Measurements from ENCODE around the gene PRM2.

- TF ChIP-seq SP1 (IDR thresholded peaks at IDR 0.05) (no peak), TARDBP (IDR thresholded peaks at IDR 0.05) (no peak), BHLHE40 (IDR thresholded peaks at IDR 0.05; ENCODE audit: borderline replicate concordance) (no peak), NFRKB (IDR thresholded peaks at IDR 0.05) (no peak), HDGF (IDR thresholded peaks at IDR 0.05; ENCODE audit: borderline replicate concordance) (no peak), FOXA1 (IDR thresholded peaks at IDR 0.05) (no peak), FOXM1 (IDR thresholded peaks at IDR 0.05; ENCODE audit: borderline replicate concordance) (no peak), ELF4 (IDR thresholded peaks at IDR 0.05) (no peak), ARNT (IDR thresholded peaks at IDR 0.05) (no peak), SUZ12 (IDR thresholded peaks at IDR 0.05) (no peak), PKNOX1 (IDR thresholded peaks at IDR 0.05) (no peak)
Observed at GRCh38 chr16:11316331-11317015, 40.2 kb upstream of the PRM2 start.
